ENCODE measurements around the gene FAM107B. TPM values are rescaled to one million over a fixed set of nuclear protein-coding genes. Genes with fewer than 3 reads are reported as not detected.

Gene FAM107B
- total and polyA plus RNA-seq, 2 of the 8 experiments (the other 6 are each of a cell fraction or from before 2014, with no cell fraction given) = 7.5 to 28.1 TPM

GRCh38 chr10:14543904-14544210 is 230.8 kb downstream of the FAM107B start (continued):
- no peak for TF ChIP-seq CBX5 (IDR thresholded peaks at IDR 0.05; ENCODE audit: low read depth, low read length)
- TF ChIP-seq SIRT6 (IDR thresholded peaks at IDR 0.05; ENCODE audit: low read length) = no peak
- TF ChIP-seq KDM5A (IDR thresholded peaks at IDR 0.05; ENCODE audit: low read length) = no peak
- TF ChIP-seq USF2 (IDR thresholded peaks at IDR 0.05; ENCODE audit: low read length) = no peak
- no peak for TF ChIP-seq TAF7 (optimal IDR thresholded peaks at IDR 0.05; ENCODE audit: borderline replicate concordance, low read depth, low read length)

Data from H1 (cell line).